Epidermal melanocyte (primary cell): ENCODE results near the gene NRG3.
"Not testable (repeated sequence)": the region's sequence is repeated elsewhere in the genome, so short reads cannot be mapped to it uniquely, and the experiment has no call there.

ENCODE experiments used
- DNase-seq: peaks from one replicate; pipeline ENCODE4 v3.0.0; 2011; ENCODE audit warnings: low spot score; ENCODE audit not compliant: insufficient read length

The NRG3 gene

GRCh38 chr10:81957976-81958375 lies 83.0 kb downstream of the NRG3 start:
- DNase-seq, result no peak

DNA sequence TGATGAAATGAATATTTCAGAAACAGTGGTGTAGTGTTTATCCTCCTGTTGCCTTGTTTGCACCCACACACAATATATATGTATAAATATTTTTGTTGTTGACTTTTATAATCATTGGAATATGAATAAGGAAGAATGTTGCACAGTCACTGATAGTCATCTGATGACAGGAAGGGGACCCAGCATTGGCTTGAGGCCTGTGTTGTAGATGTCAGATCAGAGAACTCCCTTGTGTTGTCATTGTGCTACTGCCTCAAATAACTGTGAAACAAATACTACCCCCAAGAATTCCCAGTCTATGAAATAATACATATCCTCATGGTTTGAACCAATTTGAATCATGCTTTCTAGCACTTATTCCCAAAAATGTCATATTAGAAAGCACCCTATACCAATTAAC lies 84.0 kb downstream of the NRG3 start:
- DNase-seq, result no peak

DNA sequence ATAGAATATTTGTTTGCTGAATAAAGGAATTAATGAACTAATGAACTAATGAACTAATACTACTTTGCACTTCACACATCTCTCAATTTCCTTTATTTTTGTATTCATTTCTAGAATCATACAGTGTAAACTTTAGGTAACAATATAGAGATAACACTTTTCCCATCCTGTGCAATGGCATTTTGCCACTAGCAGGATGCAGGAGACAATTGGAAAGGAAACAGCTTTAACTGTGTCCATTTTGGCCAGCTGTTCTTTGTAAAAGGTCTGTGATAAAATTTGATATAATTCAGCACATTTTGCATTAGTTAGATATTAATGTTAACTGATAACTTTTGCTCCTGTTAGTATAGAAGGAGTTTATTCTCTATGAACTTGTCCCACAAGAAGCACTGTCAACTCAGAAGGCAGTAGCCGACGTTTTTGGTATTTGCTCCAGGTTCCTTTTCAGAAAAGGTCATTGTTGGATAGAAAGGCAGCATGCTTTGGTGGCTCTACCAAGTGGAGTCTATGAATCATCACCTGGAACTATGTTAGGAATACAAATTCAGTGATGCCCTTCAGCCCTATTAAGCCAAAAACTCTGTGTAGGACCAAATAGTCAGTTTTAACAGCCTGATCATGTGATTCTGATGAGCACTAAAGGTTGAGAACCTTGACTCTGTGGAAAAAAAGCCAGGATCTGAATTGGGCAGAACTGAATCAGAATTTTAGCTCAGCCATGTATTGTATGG lies 86.6 kb downstream of the NRG3 start:
- DNase-seq, result no peak

- DNase-seq, result no peak
Observed at GRCh38 chr10:81963606-81964005, 88.6 kb downstream of the NRG3 start.

GRCh38 chr10:81967716-81968115 lies 92.7 kb downstream of the NRG3 start:
- DNase-seq, result no peak

DNA sequence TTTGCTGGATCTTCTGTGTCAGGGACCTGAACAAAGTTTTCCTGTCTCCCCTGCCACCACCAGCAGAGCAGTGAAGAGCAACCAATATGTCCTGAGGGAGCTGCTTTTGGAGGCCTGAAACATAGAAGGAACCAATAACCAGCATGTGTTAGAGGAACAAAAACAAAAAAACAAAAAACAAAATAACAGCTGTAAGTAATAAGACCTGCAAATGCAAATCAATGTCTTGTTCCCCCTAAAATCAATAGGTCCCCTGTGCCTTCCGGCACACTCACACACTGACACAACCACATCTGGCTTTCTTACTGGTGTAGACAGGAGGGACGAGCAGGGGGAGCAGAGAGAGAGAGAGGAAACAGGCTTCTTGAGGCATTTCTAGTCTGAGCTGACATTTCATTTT lies 94.1 kb downstream of the NRG3 start:
- DNase-seq, result no peak

DNA sequence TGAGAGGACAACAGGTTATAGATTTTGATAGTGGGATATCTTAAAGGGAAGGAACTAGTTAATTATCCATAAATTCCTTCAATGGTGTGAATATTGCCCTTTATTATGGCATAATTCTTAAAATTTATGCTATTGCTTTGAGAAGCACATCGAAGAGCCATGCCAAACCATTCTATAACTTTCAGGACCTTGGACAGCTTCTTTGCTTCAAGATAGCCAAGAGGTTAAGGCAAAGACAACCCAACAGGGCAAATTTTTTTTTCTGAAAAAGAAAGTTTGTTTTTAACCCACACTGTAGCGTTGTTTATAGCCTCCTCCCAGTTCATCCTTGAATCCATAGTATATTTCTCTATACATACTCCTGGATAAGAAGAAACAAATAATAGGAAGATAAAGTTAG lies 103.2 kb downstream of the NRG3 start:
- DNase-seq, result no peak

DNA sequence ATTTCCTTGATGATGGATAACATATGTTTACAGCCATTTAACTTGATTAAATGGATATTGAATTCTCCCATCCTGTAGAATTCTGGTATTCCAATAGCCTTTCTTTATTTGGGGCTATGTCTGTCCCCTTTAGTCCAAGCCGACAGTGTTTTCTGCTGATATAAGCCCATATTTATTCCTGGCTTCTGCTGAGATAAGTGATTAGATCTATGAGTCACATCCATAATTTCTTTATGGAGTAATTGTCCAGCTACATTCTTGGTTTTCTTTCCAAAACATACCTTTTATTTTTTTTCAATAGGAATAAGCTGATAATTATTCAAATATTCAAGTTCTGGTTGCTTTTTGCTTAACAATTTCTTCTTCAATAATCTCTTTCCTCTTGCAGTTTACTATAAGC lies 106.7 kb downstream of the NRG3 start:
- DNase-seq, result no peak

DNA sequence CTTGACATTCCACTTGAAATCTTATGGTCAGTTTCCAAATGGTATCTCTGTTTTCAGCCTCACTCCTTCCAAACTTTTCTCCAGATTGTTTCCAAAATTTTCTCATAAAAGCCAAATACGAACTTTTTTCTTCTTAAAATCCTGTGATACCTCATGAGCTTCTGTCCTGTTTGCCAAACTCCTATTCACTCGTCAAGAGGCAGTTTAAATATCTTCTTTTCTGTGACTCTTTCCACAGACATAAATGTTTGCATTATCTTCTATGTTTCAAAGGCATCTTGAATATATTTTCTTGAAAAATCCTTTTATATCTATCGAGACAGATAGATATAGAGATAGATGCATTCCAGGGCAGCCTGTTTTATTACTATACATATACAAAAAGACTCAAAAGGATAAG lies 109.4 kb downstream of the NRG3 start:
- no peak for DNase-seq

GRCh38 chr10:81995254-81995653 lies 120.3 kb downstream of the NRG3 start:
- no peak for DNase-seq

DNA sequence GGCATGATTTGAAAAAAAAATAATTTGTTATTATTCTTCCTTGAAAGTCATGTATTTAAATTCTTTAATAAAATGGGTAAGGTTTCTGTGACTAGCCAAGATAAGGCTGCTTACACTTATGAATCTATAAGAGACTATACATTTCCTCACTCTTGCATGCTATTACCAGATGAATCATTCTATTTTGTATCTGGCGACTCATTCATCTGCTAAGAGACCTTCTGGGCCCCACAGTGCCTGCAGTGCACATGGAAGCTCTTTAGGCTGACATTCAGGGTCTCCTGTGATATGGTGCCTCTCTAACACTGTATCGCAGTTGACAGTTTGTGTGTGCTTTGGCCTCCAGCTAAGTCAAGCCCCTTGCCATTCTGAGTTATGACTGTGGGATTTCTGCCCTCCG lies 121.9 kb downstream of the NRG3 start:
- no peak for DNase-seq

DNA sequence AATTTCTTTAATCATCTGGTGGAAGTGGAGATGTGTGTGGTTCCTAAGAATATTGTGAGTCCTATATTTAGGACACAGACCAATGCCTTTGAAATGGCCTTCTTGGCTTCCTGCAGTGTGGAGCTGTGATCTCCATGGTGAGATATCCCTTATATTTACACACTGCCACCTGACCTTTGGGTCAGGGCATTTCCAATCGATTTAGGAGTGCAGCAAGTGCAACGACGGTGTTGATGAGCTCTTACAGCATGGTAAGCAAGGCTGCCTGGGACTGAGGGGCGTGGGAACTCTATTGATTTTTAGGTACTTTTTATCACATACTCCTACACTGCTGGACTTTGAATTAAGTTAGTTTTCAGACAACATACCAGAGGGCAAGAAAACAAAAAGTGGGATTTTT lies 146.0 kb downstream of the NRG3 start:
- DNase-seq, result no peak

DNA sequence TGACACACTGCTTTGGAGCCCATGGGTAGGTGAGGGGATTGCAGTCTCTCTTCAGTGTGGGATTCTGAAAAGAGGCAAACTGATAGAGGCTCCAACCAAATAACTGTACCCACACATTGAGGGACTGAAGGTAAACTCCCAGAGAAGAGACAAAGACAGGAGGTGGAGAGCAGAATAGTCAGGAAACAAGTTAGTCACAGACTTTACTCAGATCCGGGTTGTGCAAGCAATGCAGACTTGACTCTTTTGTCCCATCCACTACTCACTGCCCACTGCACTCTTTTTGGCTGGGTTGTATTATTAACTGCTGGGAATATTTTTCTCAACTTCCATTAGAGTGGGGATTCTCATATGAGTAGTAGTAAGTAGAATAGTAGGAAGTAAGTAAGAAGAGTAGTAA lies 152.7 kb downstream of the NRG3 start:
- DNase-seq, result no peak

DNA sequence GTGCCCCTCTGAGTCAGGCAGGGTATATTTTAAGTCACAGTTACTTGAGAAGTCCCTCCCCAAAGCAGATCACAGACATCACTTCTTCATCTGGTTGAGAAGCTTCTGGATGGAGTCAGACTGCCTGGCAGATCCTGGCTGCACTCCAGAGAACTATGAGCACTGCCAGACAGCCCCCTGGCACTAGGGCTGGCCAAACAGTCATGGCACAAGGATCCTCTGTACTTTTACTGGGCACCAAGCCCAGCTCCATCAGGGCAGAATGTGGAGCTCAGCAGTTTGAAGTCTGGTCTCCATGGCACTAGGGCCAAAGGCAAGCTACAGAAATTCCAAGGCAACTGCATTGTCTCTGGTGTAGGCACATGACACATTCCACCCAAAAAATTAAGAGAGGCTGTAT lies 162.1 kb downstream of the NRG3 start:
- peak; percentile 32 for DNase-seq

GRCh38 chr10:82038587-82038986 lies 163.6 kb downstream of the NRG3 start:
- DNase-seq, result no peak

DNA sequence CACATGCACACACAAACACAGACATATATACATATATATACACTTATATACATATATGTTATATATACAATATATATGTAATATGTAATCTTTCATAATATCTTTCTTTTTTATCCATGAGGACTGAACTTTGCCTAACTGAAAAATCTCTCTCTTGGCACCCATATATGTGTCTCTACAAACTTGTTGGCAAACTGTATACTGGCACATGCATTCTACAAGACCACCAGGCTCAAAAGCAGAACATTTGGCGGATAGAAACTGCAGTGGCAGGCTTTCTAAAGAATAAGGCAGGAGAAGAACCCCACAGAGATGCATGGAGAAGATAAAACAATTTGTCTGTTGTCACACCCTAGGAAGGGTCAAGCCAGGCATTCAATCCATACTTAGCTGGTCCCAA lies 165.3 kb downstream of the NRG3 start:
- DNase-seq, result no peak

- no peak for DNase-seq
Observed at GRCh38 chr10:82041018-82041417, 166.0 kb downstream of the NRG3 start.

- no peak for DNase-seq
Observed at GRCh38 chr10:82056391-82056790, 181.4 kb downstream of the NRG3 start.

DNA sequence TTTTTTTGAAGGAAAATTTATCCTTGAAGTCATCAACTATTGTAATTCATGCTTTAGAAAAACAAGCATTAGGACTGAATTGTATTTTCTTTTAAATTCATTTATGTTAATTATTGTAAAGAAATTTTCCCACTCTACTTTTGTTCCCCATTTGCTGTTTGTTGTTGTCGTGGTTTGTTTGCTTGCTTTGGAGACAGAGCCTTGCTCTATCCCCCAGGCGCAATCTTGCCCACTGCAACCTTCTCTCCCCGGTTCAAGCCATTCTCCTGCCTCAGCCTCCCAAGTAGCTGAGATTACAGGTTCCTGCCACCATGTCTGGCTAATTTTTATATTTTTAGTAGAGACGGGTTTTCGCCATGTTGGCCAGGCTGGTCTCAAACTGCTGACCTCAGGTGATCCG lies 192.2 kb downstream of the NRG3 start:
- DNase-seq, result not testable (repeated sequence)

DNA sequence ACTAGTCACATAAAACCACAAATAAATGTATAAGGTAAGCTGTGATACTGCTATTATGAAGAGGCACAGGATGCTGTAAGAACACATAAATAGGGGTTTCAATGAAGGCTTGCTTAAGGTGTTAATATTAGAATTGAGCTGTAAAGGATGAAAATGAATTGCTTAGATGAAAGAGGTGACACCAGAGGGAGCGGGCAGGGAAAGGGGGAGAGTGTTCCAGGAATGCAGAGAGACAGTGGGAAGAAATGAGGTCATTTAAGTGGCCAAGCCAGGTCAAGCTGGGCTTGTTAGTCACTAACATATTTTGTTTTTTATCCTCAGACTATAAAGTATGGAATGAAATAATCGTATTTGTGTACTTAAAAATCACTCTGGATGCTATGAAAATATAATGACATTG lies 193.5 kb downstream of the NRG3 start:
- no peak for DNase-seq

DNA sequence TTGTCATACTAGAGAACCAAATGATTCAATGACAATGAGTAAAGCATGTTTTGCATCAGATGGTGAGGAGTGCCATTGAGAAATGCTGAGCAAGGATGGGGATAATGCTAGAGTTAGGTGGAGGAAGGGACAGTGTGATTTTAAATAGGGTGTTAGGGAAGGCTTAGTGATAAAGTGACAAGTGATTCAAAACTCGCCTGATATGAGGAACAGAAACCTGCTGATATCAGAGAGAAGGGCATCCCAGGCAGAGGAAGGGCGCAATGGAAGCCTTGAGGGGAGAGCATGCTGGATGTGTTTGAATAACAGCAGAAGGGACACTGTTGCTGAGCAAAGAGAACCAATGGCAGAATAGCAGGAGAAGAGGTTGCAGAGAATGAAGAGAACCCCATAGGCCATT lies 196.2 kb downstream of the NRG3 start:
- no peak for DNase-seq

- DNase-seq, result no peak
Observed at GRCh38 chr10:82072124-82072523, 197.1 kb downstream of the NRG3 start.

DNA sequence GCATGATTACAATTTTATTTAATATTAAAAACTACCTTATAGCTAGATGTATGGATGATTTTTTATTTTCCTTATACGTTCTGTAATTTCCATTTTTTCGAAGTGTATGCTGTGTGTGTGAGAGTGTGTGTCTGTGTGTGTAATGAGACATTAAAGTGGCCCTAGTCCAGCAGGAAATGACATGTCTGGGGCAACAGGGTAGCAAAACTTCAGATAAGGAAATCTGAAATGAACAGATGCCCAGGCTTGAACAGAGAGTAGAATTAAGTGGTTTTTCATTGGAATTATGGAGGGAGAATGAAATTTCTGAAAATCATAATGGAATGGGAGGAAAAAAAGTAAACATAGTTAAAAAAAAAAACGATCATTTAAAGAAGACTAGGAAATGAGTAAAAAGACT lies 200.6 kb downstream of the NRG3 start:
- DNase-seq, result no peak

GRCh38 chr10:82084496-82084895 lies 209.5 kb downstream of the NRG3 start:
- no peak for DNase-seq
